ENCODE measurements around the gene VPREB3. TPM values are rescaled to one million over a fixed set of nuclear protein-coding genes. Genes with fewer than 3 reads are reported as not detected.

Gene VPREB3
- total and polyA plus RNA-seq, 2 of the 8 experiments (the other 6 are each of a cell fraction or from before 2014, with no cell fraction given), result 0.52 to 4.6 TPM

DNA sequence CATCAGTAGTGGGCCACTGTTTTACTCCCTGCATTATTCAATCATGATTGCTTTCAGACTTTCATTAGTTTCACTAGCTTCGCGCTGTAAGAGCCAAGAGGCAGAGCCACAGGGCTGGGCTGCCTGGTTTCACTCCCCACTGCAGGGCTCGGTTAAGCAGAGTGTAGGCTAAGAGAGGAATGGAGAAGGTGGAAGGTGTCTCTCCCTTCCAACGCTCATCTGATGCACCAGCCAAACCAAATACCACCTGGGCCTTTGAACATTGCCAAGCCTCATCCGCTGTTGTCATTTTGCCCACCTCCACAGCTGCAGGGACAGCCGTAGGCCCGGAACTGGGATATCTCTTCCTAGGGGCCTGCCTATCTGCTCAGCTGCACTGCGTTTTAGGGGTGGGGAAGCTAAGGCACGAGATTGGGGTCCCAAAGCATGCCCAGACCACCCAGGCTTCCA is 32.1 kb upstream of the VPREB3 start (continued):
- TF ChIP-seq, protein P1, sequence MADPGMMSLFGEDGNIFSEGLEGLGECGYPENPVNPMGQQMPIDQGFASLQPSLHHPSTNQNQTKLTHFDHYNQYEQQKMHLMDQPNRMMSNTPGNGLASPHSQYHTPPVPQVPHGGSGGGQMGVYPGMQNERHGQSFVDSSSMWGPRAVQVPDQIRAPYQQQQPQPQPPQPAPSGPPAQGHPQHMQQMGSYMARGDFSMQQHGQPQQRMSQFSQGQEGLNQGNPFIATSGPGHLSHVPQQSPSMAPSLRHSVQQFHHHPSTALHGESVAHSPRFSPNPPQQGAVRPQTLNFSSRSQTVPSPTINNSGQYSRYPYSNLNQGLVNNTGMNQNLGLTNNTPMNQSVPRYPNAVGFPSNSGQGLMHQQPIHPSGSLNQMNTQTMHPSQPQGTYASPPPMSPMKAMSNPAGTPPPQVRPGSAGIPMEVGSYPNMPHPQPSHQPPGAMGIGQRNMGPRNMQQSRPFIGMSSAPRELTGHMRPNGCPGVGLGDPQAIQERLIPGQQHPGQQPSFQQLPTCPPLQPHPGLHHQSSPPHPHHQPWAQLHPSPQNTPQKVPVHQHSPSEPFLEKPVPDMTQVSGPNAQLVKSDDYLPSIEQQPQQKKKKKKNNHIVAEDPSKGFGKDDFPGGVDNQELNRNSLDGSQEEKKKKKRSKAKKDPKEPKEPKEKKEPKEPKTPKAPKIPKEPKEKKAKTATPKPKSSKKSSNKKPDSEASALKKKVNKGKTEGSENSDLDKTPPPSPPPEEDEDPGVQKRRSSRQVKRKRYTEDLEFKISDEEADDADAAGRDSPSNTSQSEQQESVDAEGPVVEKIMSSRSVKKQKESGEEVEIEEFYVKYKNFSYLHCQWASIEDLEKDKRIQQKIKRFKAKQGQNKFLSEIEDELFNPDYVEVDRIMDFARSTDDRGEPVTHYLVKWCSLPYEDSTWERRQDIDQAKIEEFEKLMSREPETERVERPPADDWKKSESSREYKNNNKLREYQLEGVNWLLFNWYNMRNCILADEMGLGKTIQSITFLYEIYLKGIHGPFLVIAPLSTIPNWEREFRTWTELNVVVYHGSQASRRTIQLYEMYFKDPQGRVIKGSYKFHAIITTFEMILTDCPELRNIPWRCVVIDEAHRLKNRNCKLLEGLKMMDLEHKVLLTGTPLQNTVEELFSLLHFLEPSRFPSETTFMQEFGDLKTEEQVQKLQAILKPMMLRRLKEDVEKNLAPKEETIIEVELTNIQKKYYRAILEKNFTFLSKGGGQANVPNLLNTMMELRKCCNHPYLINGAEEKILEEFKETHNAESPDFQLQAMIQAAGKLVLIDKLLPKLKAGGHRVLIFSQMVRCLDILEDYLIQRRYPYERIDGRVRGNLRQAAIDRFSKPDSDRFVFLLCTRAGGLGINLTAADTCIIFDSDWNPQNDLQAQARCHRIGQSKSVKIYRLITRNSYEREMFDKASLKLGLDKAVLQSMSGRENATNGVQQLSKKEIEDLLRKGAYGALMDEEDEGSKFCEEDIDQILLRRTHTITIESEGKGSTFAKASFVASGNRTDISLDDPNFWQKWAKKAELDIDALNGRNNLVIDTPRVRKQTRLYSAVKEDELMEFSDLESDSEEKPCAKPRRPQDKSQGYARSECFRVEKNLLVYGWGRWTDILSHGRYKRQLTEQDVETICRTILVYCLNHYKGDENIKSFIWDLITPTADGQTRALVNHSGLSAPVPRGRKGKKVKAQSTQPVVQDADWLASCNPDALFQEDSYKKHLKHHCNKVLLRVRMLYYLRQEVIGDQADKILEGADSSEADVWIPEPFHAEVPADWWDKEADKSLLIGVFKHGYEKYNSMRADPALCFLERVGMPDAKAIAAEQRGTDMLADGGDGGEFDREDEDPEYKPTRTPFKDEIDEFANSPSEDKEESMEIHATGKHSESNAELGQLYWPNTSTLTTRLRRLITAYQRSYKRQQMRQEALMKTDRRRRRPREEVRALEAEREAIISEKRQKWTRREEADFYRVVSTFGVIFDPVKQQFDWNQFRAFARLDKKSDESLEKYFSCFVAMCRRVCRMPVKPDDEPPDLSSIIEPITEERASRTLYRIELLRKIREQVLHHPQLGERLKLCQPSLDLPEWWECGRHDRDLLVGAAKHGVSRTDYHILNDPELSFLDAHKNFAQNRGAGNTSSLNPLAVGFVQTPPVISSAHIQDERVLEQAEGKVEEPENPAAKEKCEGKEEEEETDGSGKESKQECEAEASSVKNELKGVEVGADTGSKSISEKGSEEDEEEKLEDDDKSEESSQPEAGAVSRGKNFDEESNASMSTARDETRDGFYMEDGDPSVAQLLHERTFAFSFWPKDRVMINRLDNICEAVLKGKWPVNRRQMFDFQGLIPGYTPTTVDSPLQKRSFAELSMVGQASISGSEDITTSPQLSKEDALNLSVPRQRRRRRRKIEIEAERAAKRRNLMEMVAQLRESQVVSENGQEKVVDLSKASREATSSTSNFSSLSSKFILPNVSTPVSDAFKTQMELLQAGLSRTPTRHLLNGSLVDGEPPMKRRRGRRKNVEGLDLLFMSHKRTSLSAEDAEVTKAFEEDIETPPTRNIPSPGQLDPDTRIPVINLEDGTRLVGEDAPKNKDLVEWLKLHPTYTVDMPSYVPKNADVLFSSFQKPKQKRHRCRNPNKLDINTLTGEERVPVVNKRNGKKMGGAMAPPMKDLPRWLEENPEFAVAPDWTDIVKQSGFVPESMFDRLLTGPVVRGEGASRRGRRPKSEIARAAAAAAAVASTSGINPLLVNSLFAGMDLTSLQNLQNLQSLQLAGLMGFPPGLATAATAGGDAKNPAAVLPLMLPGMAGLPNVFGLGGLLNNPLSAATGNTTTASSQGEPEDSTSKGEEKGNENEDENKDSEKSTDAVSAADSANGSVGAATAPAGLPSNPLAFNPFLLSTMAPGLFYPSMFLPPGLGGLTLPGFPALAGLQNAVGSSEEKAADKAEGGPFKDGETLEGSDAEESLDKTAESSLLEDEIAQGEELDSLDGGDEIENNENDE (IDR thresholded peaks at IDR 0.05; ENCODE audit: insufficient replicate concordance, low read length), result no peak
- TF ChIP-seq SIN3A (conservative IDR thresholded peaks at IDR 0.05 in 1 of 2, IDR thresholded peaks at IDR 0.05 in 1 of 2; ENCODE audit: low read depth in 1 of 2, low read length in 2 of 2) (no peak), MAFK (IDR thresholded peaks at IDR 0.05; ENCODE audit: low read depth, low read length) (no peak), CBX5 (IDR thresholded peaks at IDR 0.05; ENCODE audit: low read depth, low read length) (no peak)
